GM21390 (cell line): ENCODE data around the gene WDR90.

Source experiments
- ATAC-seq: cut with Tn5 transposase; IDR thresholded peaks from one replicate; pipeline ENCODE4 v1.9.1; 2021; ENCODE audit not compliant: unreplicated experiment

The WDR90 gene

GRCh38 chr16:674968-675883, 26.1 kb downstream of the WDR90 start, which contains the start of gene RHBDL1:
Gene RHBDL1, plus strand, starts transcription at chr16:675671. Its CDS starts 120 bp downstream, at chr16:675791.
- no peak for ATAC-seq

- ATAC-seq, result no peak
Observed at GRCh38 chr16:675884-676564, 26.9 kb downstream of the WDR90 start.

- ATAC-seq, result no peak
Observed at GRCh38 chr16:676565-676902, 27.4 kb downstream of the WDR90 start.

- no peak for ATAC-seq
Observed at GRCh38 chr16:676913-677312, 27.7 kb downstream of the WDR90 start.

- ATAC-seq, result no peak
Observed at GRCh38 chr16:677316-678190, 28.4 kb downstream of the WDR90 start.

GRCh38 chr16:678209-678857, 29.2 kb downstream of the WDR90 start:
- ATAC-seq, result no peak

- no peak for ATAC-seq
Observed at GRCh38 chr16:678858-679813, 30.0 kb downstream of the WDR90 start.

GRCh38 chr16:679814-680624, 30.9 kb downstream of the WDR90 start, which contains the start of gene STUB1:
Gene STUB1, plus strand, starts transcription at chr16:680410. Its CDS starts 116 bp downstream, at chr16:680526.
- ATAC-seq, result peak; percentile 37

GRCh38 chr16:680625-680945, 31.4 kb downstream of the WDR90 start:
- ATAC-seq, result no peak

- ATAC-seq, result no peak
Observed at GRCh38 chr16:680967-681745, 32.0 kb downstream of the WDR90 start.

GRCh38 chr16:681746-682427, 32.7 kb downstream of the WDR90 start:
- no peak for ATAC-seq

GRCh38 chr16:682493-683395, 33.6 kb downstream of the WDR90 start:
- ATAC-seq, result no peak

- ATAC-seq, result no peak
Observed at GRCh38 chr16:683396-684070, 34.4 kb downstream of the WDR90 start.

GRCh38 chr16:684071-684794, 35.1 kb downstream of the WDR90 start, which contains the start of gene JMJD8:
Gene JMJD8, minus strand, starts transcription at chr16:684334. Its CDS starts 15 bp downstream, at chr16:684319.
- ATAC-seq, result peak; percentile 72
